ENCODE data around the gene PRR5. TPM values are rescaled to one million over a fixed set of nuclear protein-coding genes. Genes with fewer than 3 reads are reported as not detected.

PRR5 gene
- total and polyA plus RNA-seq, 2 experiments from 2014 or later, result 15.3 to 31.4 TPM

- 0 out of 2 replicates have a peak, but pooled peaks cover 3% of the 10 kb centered on the region for H3F3A ChIP-seq (replicated peaks; ENCODE audit: low read depth)
- no peaks in the 10 kb centered on the region for H3K9me2 ChIP-seq (ENCODE audit: insufficient read depth)
- H3K79me2 ChIP-seq (replicated peaks; ENCODE audit: insufficient read depth), result peaks cover 98% of the 10 kb centered on the region
- no peaks in the 10 kb centered on the region for H3K27me3 ChIP-seq (ENCODE audit: insufficient read depth)
- H4K20me1 ChIP-seq (replicated peaks; ENCODE audit: insufficient read depth), result peaks cover 17% of the 10 kb centered on the region
- H3K4me3 ChIP-seq, result no peak overlapping the region
- H3K27ac Mint-ChIP-seq, result peak overlapping the region; percentile 68; the same call in 1 of the 2 replicates
- peaks cover 10% of the 10 kb centered on the region for H3K27me3 Mint-ChIP-seq (ENCODE audit: insufficient read depth, low read depth, poor library complexity)
- peaks cover 44% of the 10 kb centered on the region for H3K36me3 Mint-ChIP-seq (ENCODE audit: low read depth)
- H3K4me3 Mint-ChIP-seq, result no peak overlapping the region
- H3K4me2 ChIP-seq, result no peak overlapping the region
- H3K4me1 Mint-ChIP-seq, result peaks cover 47% of the 10 kb centered on the region
- DNase-seq (ENCODE audit: low spot score), result no peak
- no peak overlapping the region for H3K27ac ChIP-seq (ENCODE audit: low read depth)
- TF ChIP-seq REST (IDR thresholded peaks at IDR 0.05; ENCODE audit: unreplicated experiment) (no peak), JUNB (IDR thresholded peaks at IDR 0.05; ENCODE audit: unreplicated experiment) (no peak), POLR2AphosphoS5 (IDR thresholded peaks at IDR 0.05; ENCODE audit: low read depth) (no peak), EZH2phosphoT487 (IDR thresholded peaks at IDR 0.05; ENCODE audit: unreplicated experiment) (no peak), EZH2 (IDR thresholded peaks at IDR 0.05; ENCODE audit: low read depth, unreplicated experiment) (no peak), CREB1 (CRISPR knock-in tag; IDR thresholded peaks at IDR 0.05; ENCODE audit: low read depth) (no peak), ZNF114 (CRISPR knock-in tag; IDR thresholded peaks at IDR 0.05) (no peak), NANOG (IDR thresholded peaks at IDR 0.05; ENCODE audit: borderline replicate concordance) (no peak), STAT1 (IDR thresholded peaks at IDR 0.05; ENCODE audit: unreplicated experiment) (no peak), ZNF462 (CRISPR knock-in tag; IDR thresholded peaks at IDR 0.05) (no peak), ZNF331 (CRISPR knock-in tag; IDR thresholded peaks at IDR 0.05; ENCODE audit: low read depth) (no peak)
- TF ChIP-seq, protein P1, sequence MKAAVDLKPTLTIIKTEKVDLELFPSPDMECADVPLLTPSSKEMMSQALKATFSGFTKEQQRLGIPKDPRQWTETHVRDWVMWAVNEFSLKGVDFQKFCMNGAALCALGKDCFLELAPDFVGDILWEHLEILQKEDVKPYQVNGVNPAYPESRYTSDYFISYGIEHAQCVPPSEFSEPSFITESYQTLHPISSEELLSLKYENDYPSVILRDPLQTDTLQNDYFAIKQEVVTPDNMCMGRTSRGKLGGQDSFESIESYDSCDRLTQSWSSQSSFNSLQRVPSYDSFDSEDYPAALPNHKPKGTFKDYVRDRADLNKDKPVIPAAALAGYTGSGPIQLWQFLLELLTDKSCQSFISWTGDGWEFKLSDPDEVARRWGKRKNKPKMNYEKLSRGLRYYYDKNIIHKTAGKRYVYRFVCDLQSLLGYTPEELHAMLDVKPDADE (IDR thresholded peaks at IDR 0.05), result no peak
- TF ChIP-seq, protein P2, sequence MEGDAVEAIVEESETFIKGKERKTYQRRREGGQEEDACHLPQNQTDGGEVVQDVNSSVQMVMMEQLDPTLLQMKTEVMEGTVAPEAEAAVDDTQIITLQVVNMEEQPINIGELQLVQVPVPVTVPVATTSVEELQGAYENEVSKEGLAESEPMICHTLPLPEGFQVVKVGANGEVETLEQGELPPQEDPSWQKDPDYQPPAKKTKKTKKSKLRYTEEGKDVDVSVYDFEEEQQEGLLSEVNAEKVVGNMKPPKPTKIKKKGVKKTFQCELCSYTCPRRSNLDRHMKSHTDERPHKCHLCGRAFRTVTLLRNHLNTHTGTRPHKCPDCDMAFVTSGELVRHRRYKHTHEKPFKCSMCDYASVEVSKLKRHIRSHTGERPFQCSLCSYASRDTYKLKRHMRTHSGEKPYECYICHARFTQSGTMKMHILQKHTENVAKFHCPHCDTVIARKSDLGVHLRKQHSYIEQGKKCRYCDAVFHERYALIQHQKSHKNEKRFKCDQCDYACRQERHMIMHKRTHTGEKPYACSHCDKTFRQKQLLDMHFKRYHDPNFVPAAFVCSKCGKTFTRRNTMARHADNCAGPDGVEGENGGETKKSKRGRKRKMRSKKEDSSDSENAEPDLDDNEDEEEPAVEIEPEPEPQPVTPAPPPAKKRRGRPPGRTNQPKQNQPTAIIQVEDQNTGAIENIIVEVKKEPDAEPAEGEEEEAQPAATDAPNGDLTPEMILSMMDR (conservative IDR thresholded peaks at IDR 0.05; ENCODE audit: low read depth in 2 of 2), result no peak
- H3K4me1 ChIP-seq (ENCODE audit: insufficient read depth), result peaks cover 16% of the 10 kb centered on the region
- no peak overlapping the region for H2AFZ ChIP-seq
- peaks cover 7% of the 10 kb centered on the region for H3K9me3 Mint-ChIP-seq
- no peak for ATAC-seq
- no peaks in the 10 kb centered on the region for H3K36me3 ChIP-seq (ENCODE audit: insufficient read depth)
Observed at GRCh38 chr22:44759430-44760310, 57.7 kb downstream of the PRR5 start.

Data from GM23338 (cell line).